ENCODE measurements around the gene KAT8.
"Not testable (repeated sequence)": the region's sequence is repeated elsewhere in the genome, so short reads cannot be mapped to it uniquely, and the experiment has no call there.

Gene KAT8

DNA sequence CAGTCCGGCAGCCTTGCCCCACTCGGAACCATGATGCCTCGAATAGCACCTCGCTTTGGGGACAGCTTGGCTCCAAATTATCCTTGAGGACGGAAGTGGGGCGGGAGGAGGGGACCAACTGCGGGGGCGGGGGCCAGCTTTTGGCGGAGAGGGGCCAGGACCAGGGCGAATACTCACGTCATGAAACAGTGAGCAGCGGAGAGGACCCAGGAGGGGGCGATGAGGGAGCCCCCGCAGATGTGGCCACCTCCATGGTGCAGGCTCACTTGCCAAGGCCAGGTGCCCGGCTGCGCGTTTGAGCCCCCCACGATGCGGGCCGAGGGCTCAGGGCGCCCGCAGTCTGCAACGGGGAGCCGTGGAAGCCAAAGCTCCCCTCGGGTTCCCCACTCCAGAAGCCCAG lies 31.4 kb downstream of the KAT8 start:
- no peak for DNase-seq (ENCODE audit: low read depth in 3 of 3)

DNA sequence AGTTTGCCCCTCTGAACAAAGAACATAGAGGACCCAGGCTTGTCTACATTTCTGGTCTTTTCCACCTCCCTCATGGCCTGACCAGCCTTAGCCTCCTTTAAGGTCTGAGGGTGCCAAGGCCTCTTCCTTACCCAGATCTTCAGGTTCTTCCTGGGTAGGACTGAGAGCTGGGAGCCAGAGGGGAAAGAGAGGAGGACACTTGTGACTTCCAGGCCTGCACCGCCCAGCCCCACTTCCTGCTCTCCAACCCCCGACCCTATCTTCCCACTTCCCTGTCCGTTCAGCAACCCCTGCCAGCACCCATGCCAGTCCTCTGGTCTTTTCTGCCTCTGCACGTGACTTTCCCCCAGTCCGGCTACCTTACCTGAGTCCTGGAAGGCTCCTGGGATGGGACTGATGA lies 31.9 kb downstream of the KAT8 start:
- no peak for DNase-seq (ENCODE audit: low read depth in 3 of 3)

DNA sequence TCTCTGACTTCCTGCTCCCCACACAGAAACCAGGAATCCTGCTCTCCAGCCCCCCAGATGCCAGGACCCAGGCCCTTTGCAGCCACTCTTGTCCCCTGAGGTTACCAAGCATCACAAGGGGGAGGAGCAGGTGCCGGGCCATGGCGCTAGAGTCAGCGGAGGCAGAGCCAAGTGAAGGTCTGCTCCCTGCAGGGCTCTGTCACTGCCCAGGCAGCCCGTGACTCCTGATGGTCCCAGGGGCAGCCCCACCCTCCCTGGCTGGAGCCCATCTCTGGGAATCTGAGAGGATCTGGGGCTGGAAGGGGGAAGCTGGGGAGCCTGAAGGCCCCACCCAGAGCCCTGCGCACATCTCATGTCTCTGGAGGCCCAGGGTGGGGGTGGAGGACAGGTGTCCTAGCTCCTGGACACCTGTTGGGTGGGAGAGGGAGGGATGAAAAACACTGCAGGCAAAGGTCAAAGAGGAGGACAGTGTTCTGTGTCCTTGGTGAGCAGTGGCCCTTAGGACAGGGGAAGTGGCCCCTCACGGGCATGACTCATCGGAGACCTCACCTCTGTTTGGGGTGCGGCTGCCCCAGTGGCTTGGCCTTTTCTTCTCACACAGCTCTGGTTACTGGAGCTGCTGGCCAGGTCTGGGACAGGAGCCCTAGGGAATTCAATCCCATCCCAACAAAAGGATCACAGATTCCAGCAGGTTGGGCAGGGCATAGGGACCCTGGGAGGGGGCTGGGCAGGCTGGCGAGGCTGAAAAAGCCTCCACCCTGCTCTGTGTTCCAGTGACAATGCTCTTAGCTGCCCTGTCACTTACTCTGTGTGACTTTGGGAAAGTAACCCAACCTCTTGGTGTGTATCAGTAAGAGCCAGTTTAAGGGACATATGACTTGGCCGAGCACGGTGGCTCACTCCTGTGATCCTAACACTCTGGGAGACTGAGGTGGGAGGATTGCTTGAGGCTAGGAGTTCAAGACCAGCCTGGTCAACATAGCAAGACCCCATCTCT lies 32.7 kb downstream of the KAT8 start, which contains the start of gene PRSS36:
PRSS36 (minus strand) TSS at position 173 of the 997 bp plus-strand sequence; CDS start at position 142, 31 bp downstream.
- DNase-seq (ENCODE audit: low read depth in 3 of 3), result no peak

- DNase-seq (ENCODE audit: low read depth in 3 of 3), result not testable (repeated sequence)
Measured at GRCh38 chr16:31150976-31151375, 33.5 kb downstream of the KAT8 start.

DNA sequence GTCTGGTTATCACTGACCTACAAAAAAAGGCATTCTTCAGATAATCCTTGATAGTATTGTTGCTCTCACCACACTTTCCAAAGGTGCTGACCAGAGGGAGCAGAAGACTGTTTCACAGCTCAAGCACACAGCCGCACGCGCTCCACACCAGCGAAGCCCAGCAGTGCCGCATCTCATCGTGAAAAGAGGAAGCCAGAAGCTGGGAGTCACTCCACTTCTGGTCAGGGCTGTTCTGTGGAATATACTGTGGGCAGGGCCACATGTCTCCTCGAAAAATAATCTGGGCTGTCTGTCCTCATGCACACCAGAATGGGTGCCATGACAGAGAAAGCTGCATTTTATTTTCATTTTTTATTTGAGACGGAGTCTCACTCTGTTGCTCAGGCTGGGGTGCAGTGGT lies 39.7 kb downstream of the KAT8 start:
- no peak for DNase-seq (ENCODE audit: low read depth in 3 of 3)

DNA sequence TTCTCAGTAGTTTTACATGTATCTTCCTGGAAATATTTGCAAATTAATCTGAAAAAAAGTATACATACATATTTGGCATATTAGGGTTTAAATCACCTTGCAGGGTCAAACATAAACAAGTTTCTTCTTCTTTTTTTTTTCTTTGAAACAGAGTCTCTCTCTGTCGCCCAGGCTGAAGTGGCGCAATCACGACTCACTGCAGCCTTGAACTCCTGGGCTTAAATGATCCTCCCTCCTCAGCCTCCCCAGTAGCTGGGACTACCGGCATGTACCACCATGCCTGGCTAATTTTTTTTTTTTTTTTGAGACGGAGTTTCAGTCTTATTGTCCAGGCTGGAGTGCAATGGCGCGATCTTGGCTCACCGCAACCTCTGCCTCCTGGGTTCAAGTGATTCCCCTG lies 49.9 kb downstream of the KAT8 start:
- DNase-seq (ENCODE audit: low read depth in 3 of 3), result no peak

DNA sequence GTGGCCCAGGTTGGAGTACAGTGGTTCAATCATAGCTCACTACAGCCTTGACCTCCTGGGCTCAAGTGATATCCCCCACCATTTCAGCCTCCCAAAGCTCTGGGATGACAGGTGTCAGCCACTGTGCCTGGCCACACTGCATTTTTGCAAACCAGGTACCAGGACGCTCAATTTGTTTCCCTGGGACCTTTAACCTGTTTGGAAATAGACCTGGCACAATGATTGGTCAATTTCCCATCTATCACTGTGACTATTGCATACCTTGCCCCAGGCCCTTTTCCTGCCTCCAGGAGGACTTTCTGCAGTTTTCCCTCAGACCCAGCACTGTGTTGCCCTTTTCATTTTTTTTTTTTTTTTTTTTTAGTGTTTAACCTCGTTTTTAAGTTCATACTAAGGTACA lies 51.4 kb downstream of the KAT8 start:
- DNase-seq (ENCODE audit: low read depth in 3 of 3), result no peak

DNA sequence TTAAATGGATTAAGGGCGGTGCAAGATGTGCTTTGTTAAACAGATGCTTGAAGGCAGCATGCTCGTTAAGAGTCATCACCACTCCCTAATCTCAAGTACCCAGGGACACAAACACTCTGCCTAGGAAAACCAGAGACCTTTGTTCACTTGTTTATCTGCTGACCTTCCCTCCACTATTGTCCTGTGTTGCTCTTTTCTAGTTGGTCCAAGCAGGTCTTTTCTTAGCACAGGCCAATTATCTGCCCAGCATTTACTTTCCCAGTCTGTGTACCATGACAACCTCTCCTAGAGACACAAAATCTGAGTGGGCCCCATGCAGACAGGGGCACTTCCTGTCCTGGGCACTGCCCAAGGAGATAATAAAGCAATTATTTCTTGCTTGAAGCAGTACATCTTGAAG lies 52.6 kb downstream of the KAT8 start:
- not testable (repeated sequence) for DNase-seq (ENCODE audit: low read depth in 3 of 3)

DNA sequence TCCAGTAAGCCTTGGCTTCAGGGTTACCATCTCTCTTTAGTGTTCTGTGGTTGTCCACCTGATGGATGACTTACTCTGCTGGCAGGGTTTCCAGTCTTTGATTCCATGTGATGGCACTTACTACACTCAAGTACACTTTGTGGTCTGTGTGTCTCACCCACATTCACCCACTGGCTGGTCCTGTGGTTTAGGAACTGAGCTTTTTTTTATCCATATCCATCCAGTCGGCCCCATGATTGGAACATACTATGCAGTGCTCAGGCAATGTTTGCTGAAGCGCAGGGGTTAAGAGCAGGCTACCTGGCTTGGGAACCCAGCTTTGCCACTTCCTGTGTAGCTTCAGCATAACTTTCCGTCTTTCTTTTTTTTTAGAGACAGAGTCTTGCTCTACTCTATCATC lies 59.7 kb downstream of the KAT8 start:
- DNase-seq (ENCODE audit: low read depth in 3 of 3), result peak in 1 of 3 experiments; percentile 18

DNA sequence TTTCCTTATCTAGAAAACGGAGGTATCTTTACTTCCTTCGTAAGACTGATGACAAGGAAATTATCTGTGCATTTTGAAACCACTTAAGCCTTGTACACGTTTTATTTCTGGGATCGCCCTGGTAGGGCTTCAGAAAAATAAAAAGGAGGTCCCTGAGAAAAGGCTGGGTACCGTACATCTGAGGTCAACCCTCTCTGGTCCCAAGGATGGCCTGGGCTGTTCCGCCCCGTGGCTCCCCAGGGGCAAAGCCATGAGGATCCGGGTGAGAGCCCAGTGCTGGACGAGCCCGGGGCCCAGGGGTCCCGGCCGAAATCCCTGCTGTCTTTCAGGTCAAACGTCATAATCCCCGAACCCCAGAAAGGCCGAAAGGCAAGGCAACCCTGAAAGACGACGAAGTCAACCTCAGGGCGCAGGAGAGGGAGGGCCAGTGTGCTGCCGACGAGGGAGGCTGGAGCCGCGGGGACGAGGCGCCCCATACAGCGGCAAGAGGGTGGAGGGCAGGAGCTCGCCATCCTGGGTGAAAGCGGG lies 61.8 kb downstream of the KAT8 start:
- DNase-seq (ENCODE audit: low read depth in 3 of 3), result no peak

DNA sequence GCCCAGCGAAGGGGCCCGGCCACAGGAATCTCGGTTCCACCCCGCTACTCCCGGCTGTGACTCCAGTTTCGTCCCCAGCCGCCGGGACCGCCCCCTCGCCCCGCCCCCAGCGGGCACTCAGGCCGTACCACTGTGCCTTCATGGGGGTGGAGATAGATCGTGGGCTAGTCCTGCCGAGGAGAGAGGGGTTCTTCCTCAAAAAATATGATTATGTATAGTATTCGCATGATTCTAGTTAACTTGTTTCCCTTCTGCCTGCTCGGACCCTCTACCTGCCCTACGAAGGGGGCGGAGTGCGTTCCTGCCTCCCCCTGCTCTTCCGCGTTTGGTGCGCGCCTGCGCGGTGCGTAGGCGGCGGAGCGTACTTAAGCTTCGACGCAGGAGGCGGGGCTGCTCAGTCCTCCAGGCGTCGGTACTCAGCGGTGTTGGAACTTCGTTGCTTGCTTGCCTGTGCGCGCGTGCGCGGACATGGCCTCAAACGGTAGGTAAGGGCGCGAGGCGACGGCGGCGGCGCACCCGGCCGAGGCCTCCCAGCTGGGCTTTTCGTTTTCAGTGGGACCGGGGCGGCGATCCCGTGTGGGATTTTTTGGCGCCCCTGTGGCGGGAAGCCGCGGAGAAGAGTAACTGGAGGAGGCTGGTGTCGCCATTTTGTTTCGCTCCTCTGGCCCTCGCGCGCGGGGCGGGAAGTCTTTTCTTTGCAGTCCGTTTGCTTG lies 62.4 kb downstream of the KAT8 start, which contains the start of gene FUS:
FUS (plus strand) TSS at position 393 of the 713 bp plus-strand sequence; CDS start at position 469, 76 bp downstream.
- DNase-seq (ENCODE audit: low read depth in 3 of 3), result peak; percentile 75 to 89 (median 84)
